OCI-LY1 (cell line): ENCODE data around the gene KRTAP10-7.

Experiments used
- EZH2 ChIP-seq: fragments of 200-600 bp; sonication (generic), shearing (Covaris generic); IDR thresholded peaks from 2 replicates; pipeline ENCODE4 v1.8.0; 2017; ENCODE audit warnings: borderline replicate concordance, mixed run types, mild to moderate bottlenecking, antibody characterized with exemption, low read length, moderate library complexity, mixed read lengths
- TF ChIP-seq, protein P1 (sequence below): fragments of 200-600 bp; sonication (generic), shearing (Covaris generic); IDR thresholded peaks from 2 replicates; pipeline ENCODE4 v1.5.1; 2017; ENCODE audit warnings: mild to moderate bottlenecking, antibody characterized with exemption, low read length, moderate library complexity, mixed read lengths

DNA sequence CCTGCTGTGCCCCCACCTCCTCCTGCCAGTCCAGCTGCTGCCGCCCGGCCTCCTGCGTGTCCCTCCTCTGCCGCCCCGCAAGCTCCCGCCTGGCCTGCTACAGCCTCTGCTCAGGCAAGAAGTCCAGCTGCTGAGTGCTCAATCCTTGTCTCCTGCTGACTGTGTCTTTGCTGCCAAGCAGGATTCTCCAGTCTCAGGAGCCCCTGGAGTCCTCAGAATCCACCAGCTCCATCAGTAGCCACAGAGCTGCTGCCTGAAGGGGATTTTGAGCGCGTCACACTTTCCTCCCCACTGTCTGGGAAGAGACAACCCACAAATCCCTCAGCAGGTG, 46.8 kb downstream of the KRTAP10-7 start:
- TF ChIP-seq, protein P1, sequence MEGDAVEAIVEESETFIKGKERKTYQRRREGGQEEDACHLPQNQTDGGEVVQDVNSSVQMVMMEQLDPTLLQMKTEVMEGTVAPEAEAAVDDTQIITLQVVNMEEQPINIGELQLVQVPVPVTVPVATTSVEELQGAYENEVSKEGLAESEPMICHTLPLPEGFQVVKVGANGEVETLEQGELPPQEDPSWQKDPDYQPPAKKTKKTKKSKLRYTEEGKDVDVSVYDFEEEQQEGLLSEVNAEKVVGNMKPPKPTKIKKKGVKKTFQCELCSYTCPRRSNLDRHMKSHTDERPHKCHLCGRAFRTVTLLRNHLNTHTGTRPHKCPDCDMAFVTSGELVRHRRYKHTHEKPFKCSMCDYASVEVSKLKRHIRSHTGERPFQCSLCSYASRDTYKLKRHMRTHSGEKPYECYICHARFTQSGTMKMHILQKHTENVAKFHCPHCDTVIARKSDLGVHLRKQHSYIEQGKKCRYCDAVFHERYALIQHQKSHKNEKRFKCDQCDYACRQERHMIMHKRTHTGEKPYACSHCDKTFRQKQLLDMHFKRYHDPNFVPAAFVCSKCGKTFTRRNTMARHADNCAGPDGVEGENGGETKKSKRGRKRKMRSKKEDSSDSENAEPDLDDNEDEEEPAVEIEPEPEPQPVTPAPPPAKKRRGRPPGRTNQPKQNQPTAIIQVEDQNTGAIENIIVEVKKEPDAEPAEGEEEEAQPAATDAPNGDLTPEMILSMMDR = no peak
- no peak for TF ChIP-seq EZH2
